DMS153 treated with DMSO at 0.1 percent for 48 hours (cell line): ENCODE data around the gene RPL10A.

ENCODE experiments used
- DNase-seq: peaks from one replicate; lab custom pipeline; 2025; ENCODE audit not compliant: unreplicated experiment; lab: John Stamatoyannopoulos, UW

RPL10A gene

DNA sequence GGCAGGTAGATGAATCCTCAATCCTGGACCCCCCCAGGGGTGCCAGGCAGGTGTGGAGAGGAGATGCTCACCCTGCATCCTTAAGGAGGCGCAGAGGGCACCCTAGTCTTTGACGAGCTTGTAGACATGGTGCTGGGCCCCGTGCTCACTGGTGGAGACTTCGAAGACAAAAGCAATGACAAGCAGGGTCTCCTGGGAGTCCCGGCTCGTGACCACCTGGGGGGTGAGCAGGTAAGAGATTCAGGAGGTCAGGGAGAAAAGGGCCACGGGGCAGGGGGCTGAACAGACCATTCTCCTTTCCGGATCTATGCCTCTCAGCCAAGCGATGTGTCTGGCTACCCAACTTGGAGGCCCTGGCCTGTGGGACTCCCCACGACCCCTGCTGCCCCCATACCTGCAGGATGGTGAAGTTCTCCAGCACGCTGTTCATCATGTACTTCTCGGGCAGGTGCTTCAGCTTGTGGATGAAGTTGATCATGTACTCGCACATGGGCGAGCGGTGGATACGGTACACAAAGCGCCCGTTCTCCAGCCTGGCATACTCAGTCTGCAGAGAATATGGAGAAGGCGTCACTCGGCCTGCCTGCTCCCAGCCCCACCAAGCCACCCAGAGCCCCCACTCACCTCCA, 6.9 kb downstream of the RPL10A start:
- no peak for DNase-seq

DNA sequence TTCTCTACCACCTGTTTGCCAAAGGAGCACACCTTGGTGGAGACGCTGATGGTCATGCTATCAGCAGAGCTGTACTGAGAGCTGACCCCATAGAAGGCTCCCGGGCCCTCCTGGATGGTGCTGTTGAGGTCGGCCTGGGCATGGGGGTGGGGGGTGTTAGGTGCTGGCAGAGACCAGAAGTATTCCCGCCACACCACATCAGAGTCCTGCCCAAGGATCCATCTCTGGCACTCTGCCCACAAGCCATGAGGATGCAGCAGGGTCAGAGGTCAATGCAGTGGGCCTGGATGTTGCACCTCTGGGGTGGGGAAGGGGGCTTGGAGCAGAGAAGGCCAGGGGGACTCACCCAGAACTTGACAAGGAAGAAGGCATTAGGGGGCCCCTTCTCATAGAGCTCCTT, 7.4 kb downstream of the RPL10A start:
- DNase-seq = no peak

GRCh38 chr6:35476004-35476403, 7.8 kb downstream of the RPL10A start:
- DNase-seq = no peak

GRCh38 chr6:35477028-35477427, 8.8 kb downstream of the RPL10A start:
- DNase-seq = no peak

DNA sequence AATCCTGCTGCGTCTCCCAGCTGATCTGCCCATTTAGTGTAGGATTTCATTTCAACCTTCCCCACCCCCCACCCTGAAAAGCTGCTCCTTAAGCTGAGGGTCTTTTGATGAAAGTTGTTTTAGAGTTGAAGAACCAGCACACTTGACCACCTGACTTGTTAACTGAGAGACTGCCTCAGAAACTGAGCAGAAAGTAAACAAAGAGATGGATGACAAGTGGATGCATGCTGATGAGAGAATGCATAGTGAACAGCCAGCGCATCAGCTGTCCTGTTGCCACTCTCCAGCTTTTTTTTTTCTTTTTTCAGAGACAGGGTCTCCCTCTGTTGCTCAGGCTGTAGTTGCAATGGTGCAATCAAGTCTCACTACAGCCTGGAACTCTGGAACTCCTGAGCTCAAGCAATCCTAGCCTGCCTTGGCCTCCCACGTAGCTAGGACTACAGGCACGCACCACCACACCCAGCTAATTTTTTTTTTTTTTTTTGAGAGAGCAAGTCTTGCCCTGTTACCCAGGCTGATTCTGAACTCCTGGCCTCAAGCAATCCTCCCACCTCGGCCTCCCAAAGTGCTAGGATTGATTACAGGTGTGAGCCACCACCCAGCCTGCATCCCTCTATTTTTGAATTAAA, 9.5 kb downstream of the RPL10A start:
- no peak for DNase-seq

DNA sequence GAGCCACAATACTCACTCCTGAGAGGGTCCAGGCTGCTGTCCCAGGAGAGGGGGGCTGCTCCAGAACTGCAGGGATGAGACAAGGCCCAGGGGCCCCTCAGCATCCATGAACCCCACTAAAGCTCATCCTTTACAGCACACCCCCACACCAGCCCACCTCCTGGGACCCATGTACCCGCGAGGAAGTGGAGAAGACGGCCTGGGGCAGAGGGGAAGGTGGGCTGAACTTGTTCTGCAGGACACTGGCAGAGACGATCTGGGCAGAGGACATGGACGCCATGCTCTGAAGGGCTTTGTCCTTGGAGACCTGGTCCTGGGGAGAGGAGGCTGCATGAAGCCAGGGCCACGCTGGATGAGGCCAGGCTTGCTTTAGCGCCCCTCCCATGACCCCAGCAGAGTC, 10.1 kb downstream of the RPL10A start:
- DNase-seq = no peak

GRCh38 chr6:35480176-35480575, 12.0 kb downstream of the RPL10A start:
- DNase-seq = no peak

- DNase-seq = no peak
These were observed 13.0 kb downstream of the RPL10A start for GRCh38 chr6:35481226-35481625.

DNA sequence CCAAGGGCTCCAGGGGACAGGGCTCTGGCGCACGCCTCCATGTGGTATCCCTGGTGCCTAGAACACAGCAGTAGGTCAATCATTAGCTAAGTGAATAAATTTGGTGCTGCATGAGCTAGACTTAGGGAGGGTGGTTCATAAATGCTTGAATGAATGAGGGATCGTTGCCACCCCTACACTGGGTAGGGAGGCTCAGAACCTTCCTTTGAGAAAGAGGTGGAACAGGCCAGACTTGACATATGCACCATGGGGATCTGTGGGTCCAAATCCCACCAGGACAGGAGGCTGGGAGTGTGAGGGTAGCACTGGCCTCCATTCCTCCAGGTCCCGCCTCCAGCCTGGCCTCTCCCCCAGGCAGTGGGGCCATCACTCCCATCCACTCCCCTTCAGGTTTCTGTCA, 14.9 kb downstream of the RPL10A start:
- DNase-seq = no peak

GRCh38 chr6:35483490-35483889, 15.3 kb downstream of the RPL10A start:
- DNase-seq = no peak

DNA sequence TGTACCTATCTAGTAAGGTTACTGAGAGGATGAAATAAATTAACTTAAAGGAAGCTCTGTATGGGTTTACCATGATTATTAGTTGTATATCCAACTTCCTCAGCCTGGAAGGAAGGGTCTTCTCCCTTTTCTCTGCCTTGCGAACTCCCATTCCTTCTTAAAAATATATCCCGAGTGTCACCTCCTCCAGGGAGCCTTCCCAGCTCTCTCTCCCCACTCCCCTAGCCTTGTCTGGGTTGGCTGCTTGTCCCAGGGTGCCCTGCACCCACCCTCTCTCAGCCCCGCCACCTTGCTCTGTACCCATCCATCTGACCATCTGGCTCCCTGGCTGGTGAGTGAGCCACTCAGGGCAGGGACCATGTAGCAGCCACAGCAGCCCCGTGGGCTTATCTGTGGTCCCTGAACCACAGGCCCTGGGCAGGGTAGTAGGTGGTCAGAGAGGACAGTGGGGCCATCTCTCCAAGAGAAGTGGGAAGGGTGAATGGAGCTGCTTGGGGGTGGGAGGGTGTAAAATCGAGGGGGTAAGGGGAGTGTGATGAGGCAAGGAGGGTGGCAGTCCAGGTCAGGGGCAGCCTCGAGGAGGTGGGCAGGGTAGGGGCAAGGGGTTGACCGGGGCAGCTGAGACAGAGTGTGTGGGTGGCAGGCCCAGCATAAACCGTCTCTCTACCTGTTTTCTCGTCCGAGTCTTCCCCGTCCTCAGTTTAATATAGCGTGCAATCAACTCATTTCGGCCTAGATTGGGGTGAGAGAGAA, 15.9 kb downstream of the RPL10A start:
- no peak for DNase-seq

DNA sequence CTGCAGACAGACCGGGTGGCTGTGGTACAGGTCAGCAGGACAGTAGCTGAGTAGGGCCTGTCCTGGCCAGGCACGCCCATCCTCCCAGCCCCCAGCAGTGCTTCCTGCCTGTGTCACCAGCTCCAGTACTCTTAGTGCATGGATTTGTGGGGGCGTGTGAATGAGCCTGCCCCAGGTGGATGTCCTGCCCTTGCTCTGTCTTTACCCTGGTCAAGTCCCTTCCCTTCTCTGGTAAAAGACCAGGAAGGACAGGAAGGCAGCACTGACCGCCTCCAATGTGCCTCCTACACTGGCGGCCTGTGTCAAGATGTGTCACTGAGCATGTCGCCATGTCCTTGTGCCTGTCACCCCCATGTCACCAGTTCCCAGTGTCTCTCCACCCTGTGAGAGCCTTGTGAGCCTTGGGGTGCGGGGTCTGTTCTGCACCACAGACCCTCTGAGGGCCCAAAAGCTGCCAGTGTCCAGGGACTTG, 16.8 kb downstream of the RPL10A start:
- no peak for DNase-seq

DNA sequence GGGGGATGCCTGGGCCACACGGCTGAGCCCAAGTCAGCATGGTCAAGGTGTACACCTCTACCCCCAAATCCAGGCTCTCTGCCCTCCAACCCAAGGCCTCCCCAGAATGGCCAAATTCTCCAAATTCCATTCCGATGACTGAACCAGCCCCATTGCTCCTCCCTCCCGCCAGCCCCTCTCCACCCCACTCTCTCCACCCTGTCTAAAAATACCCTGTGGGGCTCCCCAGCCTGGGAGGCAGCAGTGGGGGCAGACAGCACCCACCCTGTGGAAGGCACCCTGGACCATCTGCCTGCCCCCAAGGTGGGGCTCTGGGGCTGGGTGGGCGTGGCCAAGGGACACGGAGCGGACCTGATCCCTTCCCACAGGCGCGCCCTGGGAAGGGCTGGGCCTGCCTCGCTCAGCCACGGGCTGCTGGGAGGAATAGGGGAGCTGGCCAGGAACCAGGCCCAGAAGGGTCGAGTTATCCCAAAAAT, 17.2 kb downstream of the RPL10A start:
- DNase-seq = no peak

- peak; percentile 65 for DNase-seq
These were observed 18.1 kb downstream of the RPL10A start for GRCh38 chr6:35486005-35486925.

DNA sequence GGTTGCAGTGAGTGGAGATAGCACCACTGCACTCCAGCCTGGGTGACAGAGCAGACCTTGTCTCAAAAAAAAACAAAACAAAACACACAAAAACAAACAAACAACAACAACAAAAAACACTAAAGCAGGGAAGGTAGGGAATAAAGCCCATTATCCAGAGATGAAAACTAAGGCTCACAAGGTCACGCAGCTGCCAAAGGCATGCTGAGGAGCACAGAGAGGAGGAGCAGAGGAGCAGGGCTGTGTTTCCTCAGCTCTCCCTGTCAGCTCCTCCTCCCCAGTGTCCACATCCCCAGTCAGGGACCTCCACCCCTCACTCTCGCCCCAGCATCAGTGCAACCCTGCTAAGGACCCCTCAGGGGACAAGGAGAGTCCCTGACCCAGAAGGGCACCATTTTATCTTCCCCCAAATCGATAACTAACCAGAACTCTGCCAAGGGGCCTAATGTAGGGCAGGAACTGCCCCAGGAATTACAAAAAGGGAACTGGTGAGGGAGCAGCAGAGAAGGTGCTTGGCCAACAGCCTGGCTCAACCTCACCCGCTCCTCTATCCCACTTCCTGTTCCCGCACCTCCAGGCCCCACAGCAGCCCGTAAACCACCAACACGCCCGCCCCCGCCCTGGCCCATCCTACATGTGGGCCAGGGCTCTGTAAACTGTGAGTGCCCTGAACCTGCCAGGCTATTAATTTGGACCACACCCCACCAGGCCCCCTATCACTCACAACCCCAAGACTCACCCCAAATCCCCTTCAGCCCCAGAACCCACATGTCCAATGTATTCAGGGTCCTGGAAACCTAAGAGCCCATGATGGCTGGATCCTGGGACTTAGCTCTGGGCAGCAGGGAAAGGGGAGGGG, 19.7 kb downstream of the RPL10A start:
- no peak for DNase-seq

- DNase-seq = no peak
These were observed 20.3 kb downstream of the RPL10A start for GRCh38 chr6:35488517-35488862.

DNA sequence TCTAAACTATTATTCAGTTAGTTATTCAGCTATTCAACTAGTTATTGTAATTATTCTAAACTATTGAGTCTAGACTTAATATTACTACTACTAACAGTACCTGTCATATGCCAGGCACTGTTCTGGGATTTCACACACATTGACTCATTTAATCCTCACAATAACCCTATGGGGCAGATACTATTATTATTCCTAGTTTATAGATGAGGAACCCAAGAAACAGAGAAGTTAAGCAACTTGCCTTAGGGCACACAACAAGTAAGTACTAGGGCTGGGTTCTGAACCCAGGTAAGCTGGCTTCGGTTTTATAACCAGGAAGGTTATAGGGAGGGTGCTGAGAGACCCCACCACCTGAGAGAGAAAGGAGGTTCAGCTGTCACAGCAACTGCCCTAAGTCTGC, 20.9 kb downstream of the RPL10A start:
- DNase-seq = no peak

GRCh38 chr6:35489995-35490791, 22.0 kb downstream of the RPL10A start:
- no peak for DNase-seq

- DNase-seq = no peak
These were observed 22.8 kb downstream of the RPL10A start for GRCh38 chr6:35490821-35491557.
